ENCODE data around the gene GON4L. TPM values are rescaled to one million over a fixed set of nuclear protein-coding genes. Genes with fewer than 3 reads are reported as not detected.
"Not testable (repeated sequence)": the region's sequence is repeated elsewhere in the genome, so short reads cannot be mapped to it uniquely, and the experiment has no call there.

GON4L gene
- total RNA-seq, 1 experiment from 2014 or later = 43.7 TPM

DNA sequence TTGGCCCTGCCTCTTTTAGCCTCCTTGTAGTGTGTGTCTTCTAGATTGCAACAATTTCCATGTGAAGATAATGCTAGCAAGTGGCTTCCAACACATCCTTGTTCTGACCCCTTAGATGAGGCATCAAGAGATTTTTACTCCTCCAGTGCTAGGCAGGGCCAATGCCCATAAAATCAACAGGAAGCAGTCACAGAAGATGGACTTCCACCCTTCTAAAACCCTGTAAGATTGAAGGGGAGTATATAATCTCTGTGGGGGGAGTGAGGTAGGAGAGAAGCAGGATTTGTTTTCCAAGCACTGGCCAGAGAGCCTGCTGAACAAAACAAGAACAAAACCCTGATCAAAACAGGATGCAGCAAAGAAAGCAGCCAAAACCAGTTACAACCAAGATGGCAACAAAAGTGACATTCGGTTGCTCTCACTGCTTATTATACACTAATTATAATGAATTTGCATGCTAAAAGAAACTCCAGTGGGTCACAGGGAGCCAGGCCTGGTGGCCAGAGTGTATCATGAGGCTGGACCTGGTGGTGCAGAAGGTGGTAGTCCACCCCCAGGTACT is 12.1 kb downstream of the GON4L start:
- H3K27ac Mint-ChIP-seq (ENCODE audit: unreplicated experiment) = no peak overlapping the region
- no peak for DNase-seq
- no peaks in the 10 kb centered on the region for H3K4me1 Mint-ChIP-seq (ENCODE audit: low read depth, unreplicated experiment)
- Histone ChIP-seq H3K4me1 (no peaks in the 10 kb centered on the region), H3K9me3 (no peaks in the 10 kb centered on the region), H3K27me3 (replicated peaks; ENCODE audit: control insufficient read depth, insufficient read depth, low read length) (no peaks in the 10 kb centered on the region), H3K4me3 (ENCODE audit: low read depth, low read length) (no peak overlapping the region), H3K36me3 (ENCODE audit: control insufficient read depth, insufficient read depth, low read length) (0 out of 2 replicates have a peak, but pooled peaks cover 2% of the 10 kb centered on the region)
- peaks cover 46% of the 10 kb centered on the region for H3K36me3 Mint-ChIP-seq (ENCODE audit: insufficient read depth, unreplicated experiment)
- intact Hi-C loops (cut with micrococcal nuclease; ENCODE audit: unreplicated experiment) = no loop called here
- no TSS peak for BruUV-seq (replicated peaks)
- no peak overlapping the region for H3K4me3 Mint-ChIP-seq (ENCODE audit: unreplicated experiment)
- POLR2A ChIA-PET = interaction anchor here (0.6 kb wide), 1 partner anchor 14 kb away, joined by 3 read pairs; no protein-coding TSS in a partner anchor
- TF ChIP-seq, protein P1, sequence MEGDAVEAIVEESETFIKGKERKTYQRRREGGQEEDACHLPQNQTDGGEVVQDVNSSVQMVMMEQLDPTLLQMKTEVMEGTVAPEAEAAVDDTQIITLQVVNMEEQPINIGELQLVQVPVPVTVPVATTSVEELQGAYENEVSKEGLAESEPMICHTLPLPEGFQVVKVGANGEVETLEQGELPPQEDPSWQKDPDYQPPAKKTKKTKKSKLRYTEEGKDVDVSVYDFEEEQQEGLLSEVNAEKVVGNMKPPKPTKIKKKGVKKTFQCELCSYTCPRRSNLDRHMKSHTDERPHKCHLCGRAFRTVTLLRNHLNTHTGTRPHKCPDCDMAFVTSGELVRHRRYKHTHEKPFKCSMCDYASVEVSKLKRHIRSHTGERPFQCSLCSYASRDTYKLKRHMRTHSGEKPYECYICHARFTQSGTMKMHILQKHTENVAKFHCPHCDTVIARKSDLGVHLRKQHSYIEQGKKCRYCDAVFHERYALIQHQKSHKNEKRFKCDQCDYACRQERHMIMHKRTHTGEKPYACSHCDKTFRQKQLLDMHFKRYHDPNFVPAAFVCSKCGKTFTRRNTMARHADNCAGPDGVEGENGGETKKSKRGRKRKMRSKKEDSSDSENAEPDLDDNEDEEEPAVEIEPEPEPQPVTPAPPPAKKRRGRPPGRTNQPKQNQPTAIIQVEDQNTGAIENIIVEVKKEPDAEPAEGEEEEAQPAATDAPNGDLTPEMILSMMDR (IDR thresholded peaks at IDR 0.05; ENCODE audit: insufficient read depth in 1 of 2, low read depth in 1 of 2, low read length in 1 of 2, severe bottlenecking in 1 of 2, unreplicated experiment in 1 of 2) = no peak
- CTCF ChIA-PET = no interaction called here
- H3K27me3 Mint-ChIP-seq (ENCODE audit: insufficient read depth, unreplicated experiment) = no peaks in the 10 kb centered on the region
- no peaks in the 10 kb centered on the region for H3K9me3 Mint-ChIP-seq (ENCODE audit: unreplicated experiment)

DNA sequence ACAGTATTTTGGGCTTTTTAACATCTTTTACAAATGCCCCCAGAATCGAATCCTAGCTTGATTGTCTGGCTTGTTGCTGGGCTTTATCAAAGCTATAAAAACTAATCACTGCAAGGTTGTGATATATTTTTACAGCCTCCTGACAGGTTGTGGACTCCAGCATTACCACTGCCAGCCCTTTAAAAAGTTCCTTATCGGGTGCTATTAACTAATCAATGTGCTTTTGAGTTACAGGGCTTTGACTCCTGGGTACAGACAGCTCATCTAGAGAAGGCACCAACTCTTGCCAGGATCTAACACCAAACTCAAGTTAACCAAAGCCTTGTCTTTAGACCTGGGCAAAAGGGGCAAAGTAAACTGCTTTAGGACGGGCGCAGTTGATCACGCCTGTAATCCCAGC is 16.6 kb downstream of the GON4L start:
- CTCF ChIA-PET = no interaction called here
- BruUV-seq (replicated peaks) = no TSS peak
- no peaks in the 10 kb centered on the region for H3K36me3 ChIP-seq (ENCODE audit: control insufficient read depth, insufficient read depth, low read length)
- POLR2A ChIA-PET = no interaction called here
- Mint-ChIP-seq H3K9me3 (ENCODE audit: unreplicated experiment) (no peaks in the 10 kb centered on the region), H3K27me3 (ENCODE audit: insufficient read depth, unreplicated experiment) (no peaks in the 10 kb centered on the region), H3K36me3 (ENCODE audit: insufficient read depth, unreplicated experiment) (peaks cover 21% of the 10 kb centered on the region), H3K4me3 (ENCODE audit: unreplicated experiment) (no peak overlapping the region), H3K4me1 (ENCODE audit: low read depth, unreplicated experiment) (no peaks in the 10 kb centered on the region), H3K27ac (ENCODE audit: unreplicated experiment) (no peak overlapping the region)
- H3K4me1 ChIP-seq = no peaks in the 10 kb centered on the region
- no peaks in the 10 kb centered on the region for H3K9me3 ChIP-seq
- no peaks in the 10 kb centered on the region for H3K27me3 ChIP-seq (replicated peaks; ENCODE audit: control insufficient read depth, insufficient read depth, low read length)
- DNase-seq = no peak
- intact Hi-C loops (cut with micrococcal nuclease; ENCODE audit: unreplicated experiment) = no loop called here
- H3K4me3 ChIP-seq (ENCODE audit: low read depth, low read length) = no peak overlapping the region
- TF ChIP-seq, protein P1 (IDR thresholded peaks at IDR 0.05; ENCODE audit: insufficient read depth in 1 of 2, low read depth in 1 of 2, low read length in 1 of 2, severe bottlenecking in 1 of 2, unreplicated experiment in 1 of 2) = no peak

DNA sequence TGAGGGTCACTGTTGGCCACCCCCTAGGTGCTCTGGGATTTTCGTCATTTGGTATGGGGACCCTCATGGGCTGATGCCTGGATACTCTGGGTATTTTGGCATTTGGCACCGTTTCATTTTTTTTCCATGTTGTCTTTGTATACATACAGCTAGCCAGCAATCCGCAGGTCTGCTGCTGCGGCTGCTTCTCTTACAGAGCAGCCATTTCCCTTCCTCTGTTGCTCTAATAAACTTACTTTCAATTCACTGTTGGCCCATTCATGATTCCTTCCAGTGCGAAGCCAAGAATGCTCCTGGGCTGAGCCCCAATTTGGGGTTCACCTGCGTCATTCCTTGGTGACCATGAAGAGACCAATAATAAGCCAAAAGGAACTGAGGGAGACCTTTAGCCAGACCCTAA is 21.5 kb downstream of the GON4L start:
- POLR2A ChIA-PET = no interaction called here
- no TSS peak for BruUV-seq (replicated peaks)
- DNase-seq = no peak
- TF ChIP-seq, protein P1 (IDR thresholded peaks at IDR 0.05; ENCODE audit: insufficient read depth in 1 of 2, low read depth in 1 of 2, low read length in 1 of 2, severe bottlenecking in 1 of 2, unreplicated experiment in 1 of 2) = no peak
- CTCF ChIA-PET = no interaction called here
- H3K9me3 ChIP-seq = no peaks in the 10 kb centered on the region
- no peaks in the 10 kb centered on the region for H3K27me3 ChIP-seq (replicated peaks; ENCODE audit: control insufficient read depth, insufficient read depth, low read length)
- Mint-ChIP-seq H3K4me3 (ENCODE audit: unreplicated experiment) (no peak overlapping the region), H3K9me3 (ENCODE audit: unreplicated experiment) (no peaks in the 10 kb centered on the region), H3K27ac (ENCODE audit: unreplicated experiment) (no peak overlapping the region), H3K4me1 (ENCODE audit: low read depth, unreplicated experiment) (no peaks in the 10 kb centered on the region), H3K36me3 (ENCODE audit: insufficient read depth, unreplicated experiment) (peaks cover 13% of the 10 kb centered on the region), H3K27me3 (ENCODE audit: insufficient read depth, unreplicated experiment) (no peaks in the 10 kb centered on the region)
- no peaks in the 10 kb centered on the region for H3K4me1 ChIP-seq
- no peak overlapping the region for H3K4me3 ChIP-seq (ENCODE audit: low read depth, low read length)
- intact Hi-C loops (cut with micrococcal nuclease; ENCODE audit: unreplicated experiment) = no loop called here
- H3K36me3 ChIP-seq (ENCODE audit: control insufficient read depth, insufficient read depth, low read length) = no peaks in the 10 kb centered on the region

DNA sequence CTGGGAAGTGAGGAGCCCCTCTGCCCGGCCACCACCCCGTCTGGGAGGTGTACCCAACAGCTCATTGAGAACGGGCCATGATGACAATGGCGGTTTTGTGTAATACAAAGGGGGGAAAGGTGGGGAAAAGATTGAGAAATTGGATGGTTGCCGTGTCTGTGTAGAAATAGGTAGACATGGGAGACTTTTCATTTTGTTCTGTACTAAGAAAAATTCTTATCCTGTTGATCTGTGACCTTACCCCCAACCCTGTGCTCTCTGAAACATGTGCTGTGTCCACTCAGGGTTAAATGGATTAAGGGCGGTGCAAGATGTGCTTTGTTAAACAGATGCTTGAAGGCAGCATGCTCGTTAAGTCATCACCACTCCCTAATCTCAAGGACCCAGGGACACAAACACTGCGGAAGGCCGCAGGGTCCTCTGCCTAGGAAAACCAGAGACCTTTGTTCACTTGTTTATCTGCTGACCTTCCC is 22.1 kb downstream of the GON4L start:
- BruUV-seq (replicated peaks); H3K4me1 Mint-ChIP-seq (ENCODE audit: low read depth, unreplicated experiment); CTCF ChIA-PET; H3K36me3 ChIP-seq (ENCODE audit: control insufficient read depth, insufficient read depth, low read length); H3K4me3 Mint-ChIP-seq (ENCODE audit: unreplicated experiment); H3K4me1 ChIP-seq; H3K27me3 Mint-ChIP-seq (ENCODE audit: insufficient read depth, unreplicated experiment); POLR2A ChIA-PET; H3K9me3 ChIP-seq; DNase-seq; H3K9me3 Mint-ChIP-seq (ENCODE audit: unreplicated experiment); H3K27ac Mint-ChIP-seq (ENCODE audit: unreplicated experiment); H3K4me3 ChIP-seq (ENCODE audit: low read depth, low read length); intact Hi-C loops (cut with micrococcal nuclease; ENCODE audit: unreplicated experiment); H3K27me3 ChIP-seq (replicated peaks; ENCODE audit: control insufficient read depth, insufficient read depth, low read length): not testable (repeated sequence)
- H3K36me3 Mint-ChIP-seq (ENCODE audit: insufficient read depth, unreplicated experiment) = peaks cover 13% of the 10 kb centered on the region

All from Caco-2 (cell line).